ENCODE data around the gene BEND6. TPM values are rescaled to one million over a fixed set of nuclear protein-coding genes. Genes with fewer than 3 reads are reported as not detected.
"Not testable (repeated sequence)": the region's sequence is repeated elsewhere in the genome, so short reads cannot be mapped to it uniquely, and the experiment has no call there.

BEND6 gene
- total and polyA plus RNA-seq, 2 donors = 3.3 to 12.8 TPM

DNA sequence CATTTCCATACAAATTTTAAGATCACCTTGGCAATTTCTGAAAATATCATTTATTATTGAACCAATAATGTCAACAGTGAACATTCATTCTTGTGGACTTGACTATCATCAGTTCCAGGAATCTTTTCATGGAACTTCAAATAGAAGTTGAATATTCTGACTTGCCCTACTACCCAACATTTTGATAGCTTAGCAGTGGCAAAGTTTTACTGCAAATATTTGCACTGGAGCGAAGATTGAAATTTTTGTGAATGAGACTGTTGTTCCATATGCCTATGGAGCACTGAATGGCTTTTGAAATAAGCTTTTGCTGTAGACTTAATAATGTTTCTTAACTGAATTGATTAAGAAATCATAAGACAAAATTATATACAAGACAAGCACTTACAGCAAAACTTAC lies 23.6 kb downstream of the BEND6 start:
- 92% methylated on average over 1 of the region's 1 CpG for WGBS
- Histone ChIP-seq H3K4me3 (ENCODE audit: low read depth, low read length) (no peak overlapping the region), H3K36me3 (ENCODE audit: insufficient read depth) (no peaks in the 10 kb centered on the region), H3K27ac (ENCODE audit: low read depth) (no peak overlapping the region), H3K4me1 (ENCODE audit: insufficient read depth) (no peaks in the 10 kb centered on the region)
- DNase-seq (ENCODE audit: extremely low spot score) = no peak

DNA sequence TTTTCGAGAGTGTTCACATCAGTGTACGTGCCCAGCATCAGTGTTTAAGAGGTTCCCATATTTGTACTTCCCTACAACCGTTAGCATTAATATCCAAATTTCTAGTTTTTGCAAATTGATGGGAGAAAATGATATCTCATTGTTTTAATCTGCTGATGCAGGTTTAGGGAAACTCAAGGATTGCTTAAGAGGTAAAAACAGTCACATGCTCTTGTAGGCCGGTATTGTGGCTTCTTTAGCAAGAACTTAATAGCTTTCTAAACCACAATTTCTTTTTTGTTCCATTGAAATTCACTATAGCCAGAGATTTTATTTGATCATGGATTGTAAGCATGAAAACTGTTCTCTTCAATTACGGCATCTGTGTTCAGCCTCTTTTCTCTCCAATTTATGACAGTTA lies 29.5 kb downstream of the BEND6 start:
- Histone ChIP-seq H3K27ac (ENCODE audit: low read depth) (no peak overlapping the region), H3K36me3 (ENCODE audit: insufficient read depth) (no peaks in the 10 kb centered on the region), H3K4me3 (ENCODE audit: low read depth, low read length) (no peak overlapping the region), H3K4me1 (ENCODE audit: insufficient read depth) (no peaks in the 10 kb centered on the region)
- 78% methylated on average over 5 of the region's 5 CpGs for WGBS
- DNase-seq (ENCODE audit: extremely low spot score) = no peak

DNA sequence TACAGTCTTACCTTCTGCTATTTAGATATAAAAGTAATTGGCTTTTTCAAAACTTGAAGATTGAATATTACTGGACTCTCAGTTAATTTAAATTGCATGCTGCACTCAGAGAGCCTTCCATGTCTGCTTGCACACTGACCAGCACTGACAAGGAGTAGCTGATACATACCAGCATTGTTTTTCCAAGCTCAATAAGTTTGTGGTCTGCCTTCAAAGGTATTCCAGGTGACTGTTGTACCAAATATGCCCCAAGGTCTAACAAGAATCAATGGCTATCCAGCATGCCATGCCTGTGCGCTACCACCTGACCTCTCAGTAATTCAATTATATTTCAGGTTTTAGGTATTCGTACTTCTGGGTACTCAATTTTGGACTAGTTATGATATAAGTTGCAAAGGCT lies 30.0 kb downstream of the BEND6 start:
- Histone ChIP-seq H3K4me1 (ENCODE audit: insufficient read depth) (no peaks in the 10 kb centered on the region), H3K36me3 (ENCODE audit: insufficient read depth) (no peaks in the 10 kb centered on the region), H3K27ac (ENCODE audit: low read depth) (no peak overlapping the region), H3K4me3 (ENCODE audit: low read depth, low read length) (no peak overlapping the region)
- 98% methylated on average over 2 of the region's 2 CpGs for WGBS
- no peak for DNase-seq (ENCODE audit: extremely low spot score)

DNA sequence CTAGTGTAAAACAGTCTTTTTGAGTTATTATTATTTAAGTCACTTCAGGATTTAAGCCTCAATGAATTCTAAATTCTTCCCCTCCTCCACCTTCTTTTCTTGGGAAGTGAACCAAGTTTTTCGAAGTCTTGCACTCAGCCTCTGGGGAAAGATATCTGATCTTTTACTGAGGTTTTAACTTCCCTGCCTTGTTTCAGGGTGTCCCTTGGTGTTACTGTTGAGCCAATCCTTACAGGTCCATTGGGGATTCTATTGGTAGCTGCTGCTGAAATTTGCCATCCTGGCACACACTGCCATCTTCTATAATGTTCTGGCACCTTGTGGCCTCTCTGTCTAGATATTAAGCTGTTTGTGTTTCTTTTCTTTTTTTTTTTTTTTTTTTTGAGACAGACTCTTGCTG lies 31.7 kb downstream of the BEND6 start:
- H3K4me1 ChIP-seq (ENCODE audit: insufficient read depth) = no peaks in the 10 kb centered on the region
- H3K36me3 ChIP-seq (ENCODE audit: insufficient read depth) = no peaks in the 10 kb centered on the region
- H3K4me3 ChIP-seq (ENCODE audit: low read depth, low read length) = no peak overlapping the region
- DNase-seq (ENCODE audit: extremely low spot score) = no peak
- 70% methylated on average over 1 of the region's 1 CpG for WGBS
- no peak overlapping the region for H3K27ac ChIP-seq (ENCODE audit: low read depth)

DNA sequence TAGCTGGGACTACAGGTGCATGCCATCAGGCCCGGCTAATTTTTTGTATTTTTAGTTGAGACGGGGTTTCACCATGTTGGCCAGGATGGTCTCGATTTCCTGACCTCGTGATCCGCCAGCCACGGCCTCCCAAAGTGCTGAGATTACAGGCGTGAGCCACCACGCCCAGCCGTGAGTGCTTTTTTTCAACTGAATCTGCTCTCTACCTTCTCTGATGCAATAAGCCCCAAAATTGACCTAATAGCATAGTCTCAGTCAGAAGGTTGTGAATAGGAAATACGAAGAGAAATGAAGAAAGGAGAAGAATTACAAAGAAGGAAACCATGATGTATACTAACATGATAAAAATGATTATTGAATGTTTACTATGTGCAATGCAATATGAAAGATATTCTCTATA lies 33.2 kb downstream of the BEND6 start:
- H3K4me3 ChIP-seq (ENCODE audit: low read depth, low read length) = no peak overlapping the region
- H3K4me1 ChIP-seq (ENCODE audit: insufficient read depth) = no peaks in the 10 kb centered on the region
- H3K36me3 ChIP-seq (ENCODE audit: insufficient read depth) = no peaks in the 10 kb centered on the region
- H3K27ac ChIP-seq (ENCODE audit: low read depth) = no peak overlapping the region
- DNase-seq (ENCODE audit: extremely low spot score) = no peak
- WGBS = 88% methylated on average over 10 of the region's 10 CpGs

DNA sequence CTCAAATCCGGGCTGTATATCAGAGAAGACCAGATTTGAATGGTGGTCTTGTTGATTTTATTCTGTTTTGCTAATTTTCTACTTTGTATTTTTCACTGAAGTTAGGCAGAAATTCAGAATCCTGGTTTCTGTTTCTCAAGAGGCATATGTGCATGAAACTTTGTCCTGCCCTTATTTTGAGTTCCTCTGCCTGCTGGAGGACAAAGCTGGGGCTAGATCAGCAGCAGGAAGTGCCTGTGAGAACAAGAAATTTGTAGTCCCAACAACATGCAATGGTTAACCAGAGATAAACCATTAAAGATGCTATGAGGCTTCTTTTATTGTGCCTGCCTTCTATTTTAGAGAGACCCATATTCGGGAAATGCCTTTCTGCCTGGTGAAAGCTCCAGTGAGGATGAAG lies 37.1 kb downstream of the BEND6 start:
- Histone ChIP-seq H3K27ac (ENCODE audit: low read depth) (no peak overlapping the region), H3K36me3 (ENCODE audit: insufficient read depth) (no peaks in the 10 kb centered on the region), H3K4me3 (ENCODE audit: low read depth, low read length) (no peak overlapping the region), H3K4me1 (ENCODE audit: insufficient read depth) (no peaks in the 10 kb centered on the region)
- 74% methylated on average over 2 of the region's 2 CpGs for WGBS
- no peak for DNase-seq (ENCODE audit: extremely low spot score)

DNA sequence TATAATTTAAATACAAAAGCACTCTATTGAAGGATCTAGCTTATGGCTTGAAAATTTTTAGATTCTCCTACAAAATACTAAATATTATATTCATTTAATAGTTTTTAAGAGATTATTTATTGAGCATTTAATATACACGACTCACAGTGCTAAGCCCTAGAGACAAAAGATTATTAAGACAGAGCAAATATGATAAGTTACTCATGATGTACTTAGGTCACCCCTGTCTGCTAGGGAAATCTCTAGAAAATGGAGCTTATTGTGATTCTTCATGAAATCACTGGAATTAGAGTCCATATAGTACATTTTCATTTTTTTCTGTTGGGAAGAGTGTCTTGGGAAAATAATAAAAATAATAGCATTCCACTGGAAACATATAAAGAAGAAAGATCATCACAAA lies 37.8 kb downstream of the BEND6 start:
- DNase-seq (ENCODE audit: extremely low spot score) = no peak
- WGBS = 94% methylated on average over 1 of the region's 1 CpG
- Histone ChIP-seq H3K4me1 (ENCODE audit: insufficient read depth) (no peaks in the 10 kb centered on the region), H3K4me3 (ENCODE audit: low read depth, low read length) (no peak overlapping the region), H3K27ac (ENCODE audit: low read depth) (no peak overlapping the region), H3K36me3 (ENCODE audit: insufficient read depth) (no peaks in the 10 kb centered on the region)

DNA sequence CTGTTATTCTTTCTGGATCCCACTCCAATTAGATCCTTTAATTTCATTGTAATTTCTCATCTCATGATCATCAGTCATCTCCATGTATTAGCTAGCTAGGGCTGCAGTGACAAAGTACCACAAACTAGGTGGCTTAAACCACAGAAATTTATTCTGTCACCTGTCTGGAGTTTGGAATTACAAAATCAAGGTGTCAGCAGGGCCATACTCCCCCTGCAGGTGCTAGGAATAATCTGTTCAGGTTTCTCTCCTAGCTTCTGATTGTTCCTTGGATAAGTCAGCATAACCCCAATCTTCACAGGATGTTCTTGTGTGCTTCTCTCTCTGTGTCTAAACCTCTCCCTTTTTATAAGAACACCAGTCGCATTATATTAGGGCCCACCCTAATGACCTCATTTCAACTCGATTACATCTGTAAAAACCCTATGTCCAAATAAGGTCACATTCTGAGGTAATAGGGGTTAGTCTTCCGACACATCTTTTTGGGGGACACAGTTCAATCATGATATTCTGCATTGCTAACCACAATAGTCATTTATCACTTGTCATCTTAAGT lies 40.5 kb downstream of the BEND6 start:
- Histone ChIP-seq H3K4me1 (ENCODE audit: insufficient read depth) (no peaks in the 10 kb centered on the region), H3K27ac (ENCODE audit: low read depth) (no peak overlapping the region), H3K36me3 (ENCODE audit: insufficient read depth) (no peaks in the 10 kb centered on the region), H3K4me3 (ENCODE audit: low read depth, low read length) (no peak overlapping the region)
- DNase-seq (ENCODE audit: extremely low spot score) = no peak
- 81% methylated on average over 3 of the region's 3 CpGs for WGBS

DNA sequence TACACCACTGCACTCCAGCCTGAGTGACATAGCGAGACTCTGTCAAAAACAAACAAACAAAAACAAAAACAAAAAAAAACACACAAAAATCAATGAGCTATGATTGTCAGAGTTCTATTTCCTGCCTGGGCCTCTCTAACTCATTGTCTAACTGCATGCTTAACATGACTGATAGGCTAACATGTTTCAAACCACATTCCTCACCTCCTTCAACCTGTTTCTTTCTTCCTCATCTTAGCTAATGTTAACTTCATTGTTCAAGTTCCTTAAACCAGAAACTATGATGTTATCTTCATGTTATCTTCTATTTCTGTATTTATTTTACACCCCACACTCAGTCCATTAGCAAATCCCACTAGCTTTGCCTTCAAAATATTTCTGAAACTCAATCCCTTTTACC lies 41.5 kb downstream of the BEND6 start:
- H3K4me3 ChIP-seq (ENCODE audit: low read depth, low read length) = no peak overlapping the region
- peak; percentile 3 for DNase-seq (ENCODE audit: extremely low spot score)
- H3K36me3 ChIP-seq (ENCODE audit: insufficient read depth) = no peaks in the 10 kb centered on the region
- WGBS = 94% methylated on average over 1 of the region's 1 CpG
- H3K4me1 ChIP-seq (ENCODE audit: insufficient read depth) = no peaks in the 10 kb centered on the region
- no peak overlapping the region for H3K27ac ChIP-seq (ENCODE audit: low read depth)

DNA sequence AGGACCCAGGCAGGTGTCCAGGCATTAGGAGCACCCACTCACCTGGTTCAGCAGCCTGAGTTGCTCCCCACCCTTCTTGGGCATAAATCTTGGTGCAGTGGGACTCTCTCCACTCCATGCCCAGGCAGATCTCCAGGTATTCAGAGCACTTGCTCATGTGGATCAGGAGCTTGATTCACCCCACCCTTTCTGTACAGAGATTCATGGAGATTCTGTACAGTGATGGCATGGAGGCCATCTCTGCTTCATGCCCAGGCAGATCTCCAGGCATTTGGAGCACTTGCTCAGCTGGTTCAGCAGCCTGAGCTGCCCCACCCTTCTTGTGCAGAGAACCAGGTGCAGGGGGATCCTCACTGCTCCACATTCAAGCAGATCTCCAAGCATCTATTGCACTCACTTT lies 44.1 kb downstream of the BEND6 start:
- Histone ChIP-seq H3K27ac (ENCODE audit: low read depth) (no peak overlapping the region), H3K36me3 (ENCODE audit: insufficient read depth) (no peaks in the 10 kb centered on the region), H3K4me3 (ENCODE audit: low read depth, low read length) (no peak overlapping the region), H3K4me1 (ENCODE audit: insufficient read depth) (no peaks in the 10 kb centered on the region)
- DNase-seq (ENCODE audit: extremely low spot score) = no peak

DNA sequence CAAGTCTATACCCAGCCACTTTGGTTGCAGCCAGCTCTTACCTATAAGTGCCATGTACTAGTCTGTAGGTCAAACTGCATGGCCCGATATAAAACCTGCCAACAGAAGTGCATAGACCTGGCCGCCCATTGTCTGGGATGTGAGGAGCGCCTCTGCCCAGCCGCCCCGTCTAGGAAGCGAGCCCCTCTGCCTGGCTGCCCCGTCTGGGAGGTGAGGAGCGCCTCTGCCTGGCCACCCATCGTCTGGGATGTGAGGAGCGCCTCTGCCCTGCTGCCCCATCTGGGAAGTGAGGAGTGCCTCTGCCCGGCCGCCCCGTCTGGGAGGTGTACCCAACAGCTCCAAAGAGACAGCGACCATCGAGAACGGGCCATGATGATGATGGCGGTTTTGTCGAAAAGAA lies 44.8 kb downstream of the BEND6 start:
- 94% methylated on average over 18 of the region's 18 CpGs for WGBS
- not testable (repeated sequence) for H3K4me3 ChIP-seq (ENCODE audit: low read depth, low read length); DNase-seq (ENCODE audit: extremely low spot score); H3K36me3 ChIP-seq (ENCODE audit: insufficient read depth); H3K27ac ChIP-seq (ENCODE audit: low read depth); H3K4me1 ChIP-seq (ENCODE audit: insufficient read depth)

DNA sequence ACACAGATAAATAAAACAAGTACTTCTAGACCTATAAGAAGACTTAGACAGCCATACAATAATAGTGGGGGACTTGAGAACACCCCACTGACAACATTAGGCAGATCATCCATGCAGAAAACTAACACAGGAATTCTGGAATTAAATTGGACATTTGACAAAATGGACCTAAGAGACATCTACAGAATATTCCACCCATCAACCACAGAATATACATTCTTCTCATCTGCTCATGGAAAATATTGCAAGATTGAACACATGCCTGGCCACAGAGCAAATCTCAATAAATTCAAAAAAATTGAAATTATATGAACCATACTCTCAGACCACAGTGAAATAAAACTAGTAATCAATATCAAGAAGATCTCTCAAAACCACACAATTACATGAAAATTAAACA lies 47.3 kb downstream of the BEND6 start:
- no peak for DNase-seq (ENCODE audit: extremely low spot score)
- no peak overlapping the region for H3K27ac ChIP-seq (ENCODE audit: low read depth)
- no peaks in the 10 kb centered on the region for H3K4me1 ChIP-seq (ENCODE audit: insufficient read depth)
- H3K36me3 ChIP-seq (ENCODE audit: insufficient read depth) = no peaks in the 10 kb centered on the region
- no peak overlapping the region for H3K4me3 ChIP-seq (ENCODE audit: low read depth, low read length)

DNA sequence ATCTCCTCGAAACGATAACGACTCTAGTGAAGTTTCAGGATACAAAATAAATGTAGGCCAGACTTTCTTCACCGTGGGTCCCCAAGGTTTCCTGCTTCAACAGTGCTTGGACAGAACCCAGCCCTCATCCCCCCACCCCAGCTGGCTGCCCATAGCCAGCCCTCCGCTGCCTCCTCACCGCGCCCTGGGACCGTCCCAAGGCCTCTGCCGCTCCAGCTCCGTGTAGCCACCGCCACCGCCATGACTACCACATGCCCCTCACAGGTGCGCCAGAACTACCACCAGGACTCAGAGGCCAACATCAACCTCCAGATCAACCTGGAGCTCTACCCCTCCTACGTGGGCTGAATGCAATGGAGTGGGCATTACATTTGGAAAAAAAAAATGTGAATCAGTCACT lies 49.4 kb downstream of the BEND6 start:
- WGBS = 94% methylated on average over 14 of the region's 14 CpGs
- DNase-seq (ENCODE audit: extremely low spot score) = no peak
- Histone ChIP-seq H3K36me3 (ENCODE audit: insufficient read depth) (no peaks in the 10 kb centered on the region), H3K4me3 (ENCODE audit: low read depth, low read length) (no peak overlapping the region), H3K4me1 (ENCODE audit: insufficient read depth) (no peaks in the 10 kb centered on the region), H3K27ac (ENCODE audit: low read depth) (no peak overlapping the region)

DNA sequence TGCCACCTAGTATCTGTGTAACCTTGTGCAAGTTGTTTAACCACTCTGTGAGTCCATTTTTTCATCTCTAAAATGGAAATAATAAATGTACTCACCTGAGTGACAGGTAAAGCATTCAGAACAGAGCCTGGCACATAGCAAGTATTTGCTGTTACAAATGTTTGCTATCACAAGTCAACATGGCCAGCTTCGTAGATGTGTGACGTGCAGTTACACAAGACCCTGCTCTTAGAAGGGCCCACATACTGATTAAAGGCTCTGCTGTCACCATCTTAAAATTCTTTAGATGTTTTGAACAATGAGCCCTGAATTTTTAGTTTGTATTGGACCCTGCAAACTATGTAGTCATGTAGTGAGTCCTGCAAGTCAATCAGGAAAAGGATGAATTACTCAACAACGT lies 51.2 kb downstream of the BEND6 start:
- DNase-seq (ENCODE audit: extremely low spot score) = no peak
- no peaks in the 10 kb centered on the region for H3K36me3 ChIP-seq (ENCODE audit: insufficient read depth)
- no peak overlapping the region for H3K4me3 ChIP-seq (ENCODE audit: low read depth, low read length)
- no peak overlapping the region for H3K27ac ChIP-seq (ENCODE audit: low read depth)
- 70% methylated on average over 3 of the region's 3 CpGs for WGBS
- no peaks in the 10 kb centered on the region for H3K4me1 ChIP-seq (ENCODE audit: insufficient read depth)

DNA sequence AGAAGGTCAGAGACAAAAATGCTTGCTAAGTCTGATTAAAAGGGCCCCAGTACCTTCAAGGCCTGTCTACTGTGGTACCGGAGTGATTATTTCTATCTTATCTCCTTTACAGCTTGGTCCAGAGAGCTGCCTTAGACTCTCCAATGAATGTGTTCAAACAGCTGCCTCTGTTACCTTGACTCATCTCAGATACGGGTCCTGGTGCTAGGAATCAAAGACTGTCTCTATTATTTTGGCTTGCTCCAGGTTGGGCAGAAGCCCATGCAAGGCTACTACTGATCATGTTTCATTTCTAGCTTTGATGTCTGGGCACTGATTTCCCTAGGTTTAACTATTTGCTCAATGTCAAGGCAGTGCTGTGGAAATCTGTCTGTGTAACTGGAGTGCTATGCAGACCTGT lies 53.2 kb downstream of the BEND6 start:
- H3K4me1 ChIP-seq (ENCODE audit: insufficient read depth); H3K27ac ChIP-seq (ENCODE audit: low read depth); H3K4me3 ChIP-seq (ENCODE audit: low read depth, low read length); H3K36me3 ChIP-seq (ENCODE audit: insufficient read depth); DNase-seq (ENCODE audit: extremely low spot score): not testable (repeated sequence)
- WGBS = 67% methylated on average over 2 of the region's 2 CpGs
